Activated CD4-positive, alpha-beta T cell treated with anti-CD3 and anti-CD28 coated beads, Interleukin-2, amount 50 U/mL, for 1 hour (primary cell): ENCODE data around the gene TM4SF5.

Experiments
- DNase-seq: peaks from one replicate; pipeline ENCODE4 v3.0.0-alpha.2; 2020

The TM4SF5 gene

GRCh38 chr17:4748686-4749085 lies 23.0 kb upstream of the TM4SF5 start:
- DNase-seq, result no peak

- no peak for DNase-seq
Measured at GRCh38 chr17:4750606-4751005, 21.1 kb upstream of the TM4SF5 start.

- DNase-seq, result no peak
Measured at GRCh38 chr17:4751932-4752331, 19.8 kb upstream of the TM4SF5 start.

- no peak for DNase-seq
Measured at GRCh38 chr17:4753392-4753791, 18.3 kb upstream of the TM4SF5 start.

GRCh38 chr17:4759776-4760236 lies 11.9 kb upstream of the TM4SF5 start:
- DNase-seq, result no peak

- DNase-seq, result no peak
Measured at GRCh38 chr17:4764595-4764994, 7.1 kb upstream of the TM4SF5 start.

- no peak for DNase-seq
Measured at GRCh38 chr17:4766201-4766600, 5.5 kb upstream of the TM4SF5 start.

GRCh38 chr17:4766723-4767122 lies 5.0 kb upstream of the TM4SF5 start:
- no peak for DNase-seq

- no peak for DNase-seq
Measured at GRCh38 chr17:4768298-4768697, 3.4 kb upstream of the TM4SF5 start.

- no peak for DNase-seq
Measured at GRCh38 chr17:4769628-4770027, 2.1 kb upstream of the TM4SF5 start.

- DNase-seq, result no peak
Measured at GRCh38 chr17:4772235-4772613, 538 bp downstream of the TM4SF5 start.

GRCh38 chr17:4777969-4778760 lies 6.5 kb downstream of the TM4SF5 start:
- DNase-seq, result no peak

- no peak for DNase-seq
Measured at GRCh38 chr17:4780325-4780955, 8.8 kb downstream of the TM4SF5 start.

- no peak for DNase-seq
Measured at GRCh38 chr17:4782652-4783051, 11.0 kb downstream of the TM4SF5 start.

- no peak for DNase-seq
Measured at GRCh38 chr17:4785311-4786105, 13.8 kb downstream of the TM4SF5 start.

- no peak for DNase-seq
Measured at GRCh38 chr17:4786106-4786511, 14.4 kb downstream of the TM4SF5 start, which contains the start of gene VMO1. Gene VMO1, minus strand, starts transcription at chr17:4786364. Its CDS starts 12 bp downstream, at chr17:4786352.

- no peak for DNase-seq
Measured at GRCh38 chr17:4786516-4786915, 14.8 kb downstream of the TM4SF5 start.

- no peak for DNase-seq
Measured at GRCh38 chr17:4788159-4788806, 16.6 kb downstream of the TM4SF5 start.

GRCh38 chr17:4788807-4789700 lies 17.4 kb downstream of the TM4SF5 start, which contains the start of gene GLTPD2:
Gene GLTPD2, plus strand, starts transcription at chr17:4788964. Its CDS starts 48 bp downstream, at chr17:4789012.
- DNase-seq, result no peak

GRCh38 chr17:4789701-4789950 lies 17.9 kb downstream of the TM4SF5 start:
- DNase-seq, result no peak

- DNase-seq, result peak; percentile 75
Measured at GRCh38 chr17:4789951-4790704, 18.4 kb downstream of the TM4SF5 start.
